ENCODE results near the gene SLC19A1.

DNA sequence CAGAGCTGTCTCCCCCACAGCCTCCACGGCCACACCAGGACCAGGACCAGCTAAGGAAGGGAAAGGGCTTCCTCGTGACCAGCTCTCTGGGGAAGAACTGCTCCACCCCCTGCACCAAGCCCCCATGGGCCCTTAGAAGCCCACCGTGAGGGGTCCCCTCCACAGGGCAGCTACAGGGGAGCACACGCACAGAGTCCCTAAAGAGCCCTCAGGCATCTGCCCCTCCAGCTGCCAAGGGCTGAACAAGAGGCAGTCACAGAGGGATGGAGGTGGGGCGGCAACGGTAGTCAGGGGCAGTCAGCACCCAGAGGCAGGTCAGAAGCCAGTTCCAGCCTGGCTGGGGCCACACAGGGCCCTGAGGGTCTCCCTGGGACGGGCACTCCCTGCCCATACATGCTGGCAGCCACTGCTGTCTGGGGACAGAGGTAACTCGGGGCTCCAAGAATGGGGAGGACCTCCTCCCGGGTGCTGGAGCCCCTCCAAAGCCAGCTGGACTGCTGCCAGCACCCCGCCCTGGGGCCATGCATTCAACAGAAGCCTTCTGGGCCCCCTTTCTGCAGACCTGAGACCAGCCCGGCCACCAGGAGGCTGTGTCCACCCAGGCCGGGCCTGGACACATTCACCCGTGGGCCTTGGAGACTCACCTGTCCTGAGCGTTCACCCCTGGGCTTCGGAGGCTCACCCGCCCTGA is 18.7 kb downstream of the SLC19A1 start:
- TF ChIP-seq, protein P1, sequence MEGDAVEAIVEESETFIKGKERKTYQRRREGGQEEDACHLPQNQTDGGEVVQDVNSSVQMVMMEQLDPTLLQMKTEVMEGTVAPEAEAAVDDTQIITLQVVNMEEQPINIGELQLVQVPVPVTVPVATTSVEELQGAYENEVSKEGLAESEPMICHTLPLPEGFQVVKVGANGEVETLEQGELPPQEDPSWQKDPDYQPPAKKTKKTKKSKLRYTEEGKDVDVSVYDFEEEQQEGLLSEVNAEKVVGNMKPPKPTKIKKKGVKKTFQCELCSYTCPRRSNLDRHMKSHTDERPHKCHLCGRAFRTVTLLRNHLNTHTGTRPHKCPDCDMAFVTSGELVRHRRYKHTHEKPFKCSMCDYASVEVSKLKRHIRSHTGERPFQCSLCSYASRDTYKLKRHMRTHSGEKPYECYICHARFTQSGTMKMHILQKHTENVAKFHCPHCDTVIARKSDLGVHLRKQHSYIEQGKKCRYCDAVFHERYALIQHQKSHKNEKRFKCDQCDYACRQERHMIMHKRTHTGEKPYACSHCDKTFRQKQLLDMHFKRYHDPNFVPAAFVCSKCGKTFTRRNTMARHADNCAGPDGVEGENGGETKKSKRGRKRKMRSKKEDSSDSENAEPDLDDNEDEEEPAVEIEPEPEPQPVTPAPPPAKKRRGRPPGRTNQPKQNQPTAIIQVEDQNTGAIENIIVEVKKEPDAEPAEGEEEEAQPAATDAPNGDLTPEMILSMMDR (IDR thresholded peaks at IDR 0.05) = no peak
- no peak for TF ChIP-seq POLR2A (IDR thresholded peaks at IDR 0.05)
- TF ChIP-seq POLR2AphosphoS5 (IDR thresholded peaks at IDR 0.05) = no peak

All from prostate gland (tissue), 2 donors.